Central memory CD8-positive, alpha-beta T cell (primary cell): Measurements from ENCODE around the gene SYTL5.

Experiments used
- ATAC-seq: fragments of 150-1000 bp; cut with Tn5 transposase; replicated peaks from 2 replicates; pipeline ENCODE4 v1.10.0; 2022; ENCODE audit warnings: mild to moderate bottlenecking, moderate FRiP score, moderate number of reproducible peaks; ENCODE audit not compliant: poor library complexity, severe bottlenecking; ENCODE audit errors: extremely low read depth
- DNase-seq, 2 donors: peaks; one replicate each; pipeline ENCODE4 v3.0.0; 2021; ENCODE audit warnings: low spot score in 2 of 2
- H3K27ac Mint-ChIP-seq: one replicate; pipeline ENCODE4 v1.8.0; 2022; ENCODE audit warnings: low read depth, mild to moderate bottlenecking, moderate library complexity, mixed read lengths
- H3K27me3 Mint-ChIP-seq: one replicate; pipeline ENCODE4 v1.8.0; 2022; ENCODE audit warnings: mixed read lengths
- H3K36me3 Mint-ChIP-seq: one replicate; pipeline ENCODE4 v1.8.0; 2022; ENCODE audit warnings: mild to moderate bottlenecking, moderate library complexity, mixed read lengths; ENCODE audit not compliant: insufficient read depth
- H3K4me1 Mint-ChIP-seq: one replicate; pipeline ENCODE4 v1.8.0; 2022; ENCODE audit warnings: mixed read lengths
- H3K4me3 Mint-ChIP-seq: one replicate; pipeline ENCODE4 v1.8.0; 2022; ENCODE audit warnings: mild to moderate bottlenecking, moderate library complexity, mixed read lengths
- H3K9me3 Mint-ChIP-seq: one replicate; pipeline ENCODE4 v1.8.0; 2022; ENCODE audit warnings: mixed read lengths

The SYTL5 gene

GRCh38 chrX:38172596-38172995 lies 166.2 kb downstream of the SYTL5 start:
- DNase-seq: no peak
- Mint-ChIP-seq H3K36me3 (no peaks in the 10 kb centered on the region), H3K4me3 (no peak overlapping the region), H3K9me3 (no peaks in the 10 kb centered on the region), H3K27ac (no peak overlapping the region), H3K4me1 (no peaks in the 10 kb centered on the region), H3K27me3 (peaks cover 15% of the 10 kb centered on the region)
- ATAC-seq: no peak

GRCh38 chrX:38175139-38175538 lies 168.8 kb downstream of the SYTL5 start:
- H3K4me1 Mint-ChIP-seq: no peaks in the 10 kb centered on the region
- peaks cover 11% of the 10 kb centered on the region for H3K27me3 Mint-ChIP-seq
- no peak overlapping the region for H3K4me3 Mint-ChIP-seq
- H3K27ac Mint-ChIP-seq: no peak overlapping the region
- H3K9me3 Mint-ChIP-seq: no peaks in the 10 kb centered on the region
- ATAC-seq (no peak), DNase-seq (no peak)
- no peaks in the 10 kb centered on the region for H3K36me3 Mint-ChIP-seq

GRCh38 chrX:38178396-38178795 lies 172.0 kb downstream of the SYTL5 start:
- Mint-ChIP-seq H3K36me3 (no peaks in the 10 kb centered on the region), H3K4me1 (no peaks in the 10 kb centered on the region), H3K27ac (no peak overlapping the region), H3K9me3 (no peaks in the 10 kb centered on the region), H3K4me3 (no peak overlapping the region), H3K27me3 (peaks cover 19% of the 10 kb centered on the region)
- DNase-seq (no peak), ATAC-seq (no peak)
